ENCODE data around the gene C17orf100. TPM values are rescaled to one million over a fixed set of nuclear protein-coding genes. Genes with fewer than 3 reads are reported as not detected.

Gene C17orf100
- total RNA-seq (ENCODE audit: unreplicated experiment) = 3.8 TPM
- long read RNA-seq, transcript C17orf100-201 (1 exons, 1,756 nt) = major isoform, 7 of 7 reads
- long read RNA-seq, partial matches to known transcripts = 0 of 7 reads
- long read RNA-seq, other reads (novel, unspliced or antisense) = 0 of 7 reads

- peaks cover 9% of the 10 kb centered on the region for H3K36me3 Mint-ChIP-seq (ENCODE audit: low read depth, unreplicated experiment)
- H3K4me3 Mint-ChIP-seq (ENCODE audit: unreplicated experiment) = peak within 1 kb of the TSS; percentile 99
- DNase-seq (ENCODE audit: low spot score) = peak; percentile 97
- H3K4me1 Mint-ChIP-seq (ENCODE audit: unreplicated experiment) = peaks cover 23% of the 10 kb centered on the region
- H3K27ac Mint-ChIP-seq (ENCODE audit: unreplicated experiment) = peak within 1 kb of the TSS; percentile 100
- no peak for TF ChIP-seq CTCF (IDR thresholded peaks at IDR 0.05; ENCODE audit: unreplicated experiment)
- H3K9me3 Mint-ChIP-seq (ENCODE audit: unreplicated experiment) = no peaks in the 10 kb centered on the region
- peaks cover 12% of the 10 kb centered on the region for H3K27me3 Mint-ChIP-seq (ENCODE audit: unreplicated experiment)
Observed at GRCh38 chr17:6651354-6651918, at the start of gene C17orf100, which contains the start of gene MED31. C17orf100 (plus strand) TSS chr17:6651762; CDS start chr17:6651914, 152 bp downstream. MED31 (minus strand) TSS chr17:6651605; CDS start chr17:6651528, 77 bp downstream.

- no peak for DNase-seq (ENCODE audit: low spot score)
- no peak for TF ChIP-seq CTCF (IDR thresholded peaks at IDR 0.05; ENCODE audit: unreplicated experiment)
- H3K36me3 Mint-ChIP-seq (ENCODE audit: low read depth, unreplicated experiment) = peaks cover 24% of the 10 kb centered on the region
- H3K4me3 Mint-ChIP-seq (ENCODE audit: unreplicated experiment) = no peak overlapping the region
- peaks cover 26% of the 10 kb centered on the region for H3K4me1 Mint-ChIP-seq (ENCODE audit: unreplicated experiment)
- no peak overlapping the region for H3K27ac Mint-ChIP-seq (ENCODE audit: unreplicated experiment)
- H3K9me3 Mint-ChIP-seq (ENCODE audit: unreplicated experiment) = no peaks in the 10 kb centered on the region
- peaks cover 2% of the 10 kb centered on the region for H3K27me3 Mint-ChIP-seq (ENCODE audit: unreplicated experiment)
Observed at GRCh38 chr17:6602141-6602540, 49.4 kb upstream of the C17orf100 start.

- TF ChIP-seq CTCF (IDR thresholded peaks at IDR 0.05; ENCODE audit: unreplicated experiment) = no peak
- Mint-ChIP-seq H3K4me1 (ENCODE audit: unreplicated experiment) (peaks cover 18% of the 10 kb centered on the region), H3K36me3 (ENCODE audit: low read depth, unreplicated experiment) (peaks cover 27% of the 10 kb centered on the region)
Observed at GRCh38 chr17:6603744-6604325, 47.7 kb upstream of the C17orf100 start.

GRCh38 chr17:6605142-6605541, 46.4 kb upstream of the C17orf100 start:
- peaks cover under 1% of the 10 kb centered on the region for H3K27me3 Mint-ChIP-seq (ENCODE audit: unreplicated experiment)
- H3K27ac Mint-ChIP-seq (ENCODE audit: unreplicated experiment) = no peak overlapping the region
- H3K4me1 Mint-ChIP-seq (ENCODE audit: unreplicated experiment) = peaks cover 7% of the 10 kb centered on the region
- H3K4me3 Mint-ChIP-seq (ENCODE audit: unreplicated experiment) = no peak overlapping the region
- no peak for TF ChIP-seq CTCF (IDR thresholded peaks at IDR 0.05; ENCODE audit: unreplicated experiment)
- no peaks in the 10 kb centered on the region for H3K9me3 Mint-ChIP-seq (ENCODE audit: unreplicated experiment)
- no peak for DNase-seq (ENCODE audit: low spot score)
- peaks cover 31% of the 10 kb centered on the region for H3K36me3 Mint-ChIP-seq (ENCODE audit: low read depth, unreplicated experiment)

More at GRCh38 chr17:6603744-6604325, 47.7 kb upstream of the C17orf100 start:
- Mint-ChIP-seq H3K27ac (ENCODE audit: unreplicated experiment) (no peak overlapping the region), H3K9me3 (ENCODE audit: unreplicated experiment) (no peaks in the 10 kb centered on the region), H3K4me3 (ENCODE audit: unreplicated experiment) (no peak overlapping the region), H3K27me3 (ENCODE audit: unreplicated experiment) (peaks cover 2% of the 10 kb centered on the region)
- no peak for DNase-seq (ENCODE audit: low spot score)

- H3K4me1 Mint-ChIP-seq (ENCODE audit: unreplicated experiment) = peaks cover under 1% of the 10 kb centered on the region
- DNase-seq (ENCODE audit: low spot score) = no peak
Observed at GRCh38 chr17:6608321-6608720, 43.2 kb upstream of the C17orf100 start.

More at GRCh38 chr17:6608321-6608720, 43.2 kb upstream of the C17orf100 start:
- no peaks in the 10 kb centered on the region for H3K27me3 Mint-ChIP-seq (ENCODE audit: unreplicated experiment)
- no peak overlapping the region for H3K4me3 Mint-ChIP-seq (ENCODE audit: unreplicated experiment)
- H3K36me3 Mint-ChIP-seq (ENCODE audit: low read depth, unreplicated experiment) = peaks cover 36% of the 10 kb centered on the region
- H3K9me3 Mint-ChIP-seq (ENCODE audit: unreplicated experiment) = no peaks in the 10 kb centered on the region
- TF ChIP-seq CTCF (IDR thresholded peaks at IDR 0.05; ENCODE audit: unreplicated experiment) = no peak
- no peak overlapping the region for H3K27ac Mint-ChIP-seq (ENCODE audit: unreplicated experiment)

Data from endothelial cell (in vitro differentiated cells).